IMR-90 (cell line): ENCODE measurements around the gene TMEM45A.

ENCODE experiments used
- BHLHE40 ChIP-seq: fragments of 150-350 bp; IDR thresholded peaks from 2 replicates; pipeline ENCODE4 v1.6.1; 2016; ENCODE audit warnings: mild to moderate bottlenecking, low read depth, low read length
- CEBPB ChIP-seq: IDR thresholded peaks from 2 replicates; pipeline ENCODE4 v1.6.1; 2012; ENCODE audit warnings: low read depth, low read length, improper control_type of control experiment
- CHD1 ChIP-seq: IDR thresholded peaks from 2 replicates; pipeline ENCODE4 v1.6.1; 2012; ENCODE audit warnings: low read depth, low read length, improper control_type of control experiment
- MAFK ChIP-seq: IDR thresholded peaks from 2 replicates; pipeline ENCODE4 v1.6.1; 2012; ENCODE audit warnings: low read depth, low read length, improper control_type of control experiment
- MAZ ChIP-seq: IDR thresholded peaks from 2 replicates; pipeline ENCODE4 v1.6.1; 2012; ENCODE audit warnings: low read depth, mild to moderate bottlenecking, low read length, improper control_type of control experiment, moderate library complexity, borderline replicate concordance
- NFE2L2 ChIP-seq: fragments of 150-350 bp; IDR thresholded peaks from 2 replicates; pipeline ENCODE4 v1.6.1; 2016; ENCODE audit warnings: low read depth, mild to moderate bottlenecking, low read length
- POLR2A ChIP-seq: IDR thresholded peaks from 2 replicates; pipeline ENCODE4 v1.6.1; 2012; ENCODE audit warnings: mild to moderate bottlenecking, low read depth, low read length
- RAD21 ChIP-seq: IDR thresholded peaks from 2 replicates; pipeline ENCODE4 v1.6.1; 2012; ENCODE audit warnings: low read length, improper control_type of control experiment
- RFX5 ChIP-seq: IDR thresholded peaks from 2 replicates; pipeline ENCODE4 v1.8.0; 2012; ENCODE audit warnings: low read depth, mild to moderate bottlenecking, low read length, moderate library complexity
- SMC3 ChIP-seq: fragments of 150-350 bp; IDR thresholded peaks from 2 replicates; pipeline ENCODE4 v1.6.1; 2016; ENCODE audit warnings: low read depth, mild to moderate bottlenecking, antibody characterized with exemption, low read length, moderate library complexity
- TF ChIP-seq, protein P1 (sequence below): conservative IDR thresholded peaks from 2 replicates; pipeline ENCODE4 v1.5.1; 2012; ENCODE audit warnings: mild to moderate bottlenecking, low read depth, low read length, improper control_type of control experiment
- TF ChIP-seq, protein P2 (sequence below): fragments of 150-350 bp; IDR thresholded peaks from 2 replicates; pipeline ENCODE4 v1.6.1; 2017; ENCODE audit warnings: mild to moderate bottlenecking, antibody characterized with exemption, low read length, low read depth

DNA sequence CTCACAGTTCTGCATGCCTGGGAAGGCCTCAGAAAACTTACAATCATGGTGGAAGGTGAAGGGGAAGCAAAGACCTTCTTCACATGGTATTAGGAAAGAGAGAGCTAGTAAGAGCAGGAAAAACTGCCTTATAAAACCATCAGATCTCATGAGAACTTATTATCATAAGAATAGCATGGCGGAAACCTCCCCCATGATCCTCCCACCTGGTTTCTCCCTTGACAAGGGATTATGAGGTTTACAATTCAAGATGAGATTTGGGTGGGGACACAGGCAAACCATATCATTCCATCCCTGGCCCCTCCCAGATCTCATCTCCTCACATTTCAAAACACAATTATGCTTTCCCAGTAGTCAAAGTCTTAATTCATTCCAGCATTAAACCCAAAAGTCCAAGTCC, 34.6 kb upstream of the TMEM45A start:
- no peak for TF ChIP-seq RFX5
- no peak for TF ChIP-seq CHD1
- TF ChIP-seq, protein P1, sequence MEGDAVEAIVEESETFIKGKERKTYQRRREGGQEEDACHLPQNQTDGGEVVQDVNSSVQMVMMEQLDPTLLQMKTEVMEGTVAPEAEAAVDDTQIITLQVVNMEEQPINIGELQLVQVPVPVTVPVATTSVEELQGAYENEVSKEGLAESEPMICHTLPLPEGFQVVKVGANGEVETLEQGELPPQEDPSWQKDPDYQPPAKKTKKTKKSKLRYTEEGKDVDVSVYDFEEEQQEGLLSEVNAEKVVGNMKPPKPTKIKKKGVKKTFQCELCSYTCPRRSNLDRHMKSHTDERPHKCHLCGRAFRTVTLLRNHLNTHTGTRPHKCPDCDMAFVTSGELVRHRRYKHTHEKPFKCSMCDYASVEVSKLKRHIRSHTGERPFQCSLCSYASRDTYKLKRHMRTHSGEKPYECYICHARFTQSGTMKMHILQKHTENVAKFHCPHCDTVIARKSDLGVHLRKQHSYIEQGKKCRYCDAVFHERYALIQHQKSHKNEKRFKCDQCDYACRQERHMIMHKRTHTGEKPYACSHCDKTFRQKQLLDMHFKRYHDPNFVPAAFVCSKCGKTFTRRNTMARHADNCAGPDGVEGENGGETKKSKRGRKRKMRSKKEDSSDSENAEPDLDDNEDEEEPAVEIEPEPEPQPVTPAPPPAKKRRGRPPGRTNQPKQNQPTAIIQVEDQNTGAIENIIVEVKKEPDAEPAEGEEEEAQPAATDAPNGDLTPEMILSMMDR = no peak
- TF ChIP-seq MAFK = no peak
- TF ChIP-seq POLR2A = no peak
- TF ChIP-seq NFE2L2 = no peak
- no peak for TF ChIP-seq SMC3
- TF ChIP-seq CEBPB = no peak
- no peak for TF ChIP-seq BHLHE40
- no peak for TF ChIP-seq MAZ
- no peak for TF ChIP-seq RAD21
- TF ChIP-seq, protein P2, sequence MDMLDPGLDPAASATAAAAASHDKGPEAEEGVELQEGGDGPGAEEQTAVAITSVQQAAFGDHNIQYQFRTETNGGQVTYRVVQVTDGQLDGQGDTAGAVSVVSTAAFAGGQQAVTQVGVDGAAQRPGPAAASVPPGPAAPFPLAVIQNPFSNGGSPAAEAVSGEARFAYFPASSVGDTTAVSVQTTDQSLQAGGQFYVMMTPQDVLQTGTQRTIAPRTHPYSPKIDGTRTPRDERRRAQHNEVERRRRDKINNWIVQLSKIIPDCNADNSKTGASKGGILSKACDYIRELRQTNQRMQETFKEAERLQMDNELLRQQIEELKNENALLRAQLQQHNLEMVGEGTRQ = no peak
